Measurements from ENCODE around the gene MAP4. TPM values are rescaled to one million over a fixed set of nuclear protein-coding genes. Genes with fewer than 3 reads are reported as not detected.
A peak's percentile ranks its signal among the peaks of the same experiment; 100 is the strongest.

Gene MAP4
- polyA plus RNA-seq, 2 of the 4 experiments (the other 2 are of a cell fraction): 77.7 to 98.5 TPM

- FAIRE-seq: no peak
- TF ChIP-seq MYC (IDR thresholded peaks at IDR 0.05; ENCODE audit: borderline replicate concordance, low read length) (no peak), GATA3 (IDR thresholded peaks at IDR 0.05; ENCODE audit: borderline replicate concordance) (no peak), JUNB (IDR thresholded peaks at IDR 0.05) (no peak), CBX8 (IDR thresholded peaks at IDR 0.05) (no peak), ZC3H11A (IDR thresholded peaks at IDR 0.05) (no peak), EHF (CRISPR knock-in tag; IDR thresholded peaks at IDR 0.05) (no peak), KDM1A (IDR thresholded peaks at IDR 0.05; ENCODE audit: low read depth) (no peak), HEYL (CRISPR knock-in tag; IDR thresholded peaks at IDR 0.05) (no peak), TFCP2L1 (CRISPR knock-in tag; IDR thresholded peaks at IDR 0.05) (no peak), CBX2 (IDR thresholded peaks at IDR 0.05; ENCODE audit: borderline replicate concordance, low read depth) (no peak), MAZ (IDR thresholded peaks at IDR 0.05; ENCODE audit: borderline replicate concordance, low read depth, low read length) (no peak), ZNF302 (CRISPR knock-in tag; IDR thresholded peaks at IDR 0.05) (no peak), E2F6 (IDR thresholded peaks at IDR 0.05; ENCODE audit: borderline replicate concordance, low read depth) (no peak), RFX5 (IDR thresholded peaks at IDR 0.05) (no peak), MAFK (IDR thresholded peaks at IDR 0.05; ENCODE audit: partially characterized antibody) (no peak), CHD4 (IDR thresholded peaks at IDR 0.05; ENCODE audit: borderline replicate concordance) (no peak), FOSB (CRISPR knock-in tag; IDR thresholded peaks at IDR 0.05) (no peak), TP53 (CRISPR knock-in tag; IDR thresholded peaks at IDR 0.05) (no peak), HOXB13 (CRISPR knock-in tag; IDR thresholded peaks at IDR 0.05; ENCODE audit: low read depth) (no peak)
These were observed 202.6 kb downstream of the MAP4 start for GRCh38 chr3:47813551-47814177.

GRCh38 chr3:47804577-47804976 lies 211.6 kb downstream of the MAP4 start:
- DNase-seq (ENCODE audit: low read depth in 1 of 2, low spot score in 1 of 2): no peak
- CTCF ChIA-PET: interaction anchor here (0.7 to 1.5 kb wide), 4 partner anchors 12 to 383 kb away, joined by 3 to 5 read pairs (median 4); no protein-coding TSS in a partner anchor

More at GRCh38 chr3:47813551-47814177, 202.6 kb downstream of the MAP4 start:
- no peaks in the 10 kb centered on the region for H3K4me1 ChIP-seq
- H3K9me3 ChIP-seq: no peaks in the 10 kb centered on the region
- ATAC-seq: no peak
- no peak overlapping the region for H3K4me2 ChIP-seq
- POLR2A ChIA-PET: no interaction called here
- no peak overlapping the region for H3K27ac ChIP-seq
- no peak overlapping the region for H3K4me3 ChIP-seq
- DNase-seq (ENCODE audit: low read depth in 1 of 2, low spot score in 1 of 2): no peak
- CTCF ChIA-PET: interaction anchor here (0.7 to 5.6 kb wide), 3 partner anchors 11 to 356 kb away, joined by 3 to 33 read pairs (median 3); no protein-coding TSS in a partner anchor
- 80% methylated on average over 8 of the region's 8 CpGs for WGBS (ENCODE audit: missing lambda C conversion rate)

More at GRCh38 chr3:47804577-47804976, 211.6 kb downstream of the MAP4 start:
- no peak for TF ChIP-seq NFE2L2 (conservative IDR thresholded peaks at IDR 0.05; ENCODE audit: low read length)
- TF ChIP-seq RNF2 (IDR thresholded peaks at IDR 0.05; ENCODE audit: borderline replicate concordance, low read depth): no peak
- TF ChIP-seq CHD4 (IDR thresholded peaks at IDR 0.05; ENCODE audit: borderline replicate concordance): no peak
- TF ChIP-seq REST (IDR thresholded peaks at IDR 0.05): no peak
- no peak for TF ChIP-seq POLR2AphosphoS2 (conservative IDR thresholded peaks at IDR 0.05; ENCODE audit: low read length)
- TF ChIP-seq CBX2 (IDR thresholded peaks at IDR 0.05; ENCODE audit: borderline replicate concordance, low read depth): no peak
- TF ChIP-seq MAZ (IDR thresholded peaks at IDR 0.05; ENCODE audit: borderline replicate concordance, low read depth, low read length): no peak
- no peak for TF ChIP-seq FOXS1 (CRISPR knock-in tag; IDR thresholded peaks at IDR 0.05)
- no peak for TF ChIP-seq RFX5 (IDR thresholded peaks at IDR 0.05)
- TF ChIP-seq KDM5A (IDR thresholded peaks at IDR 0.05): no peak
- TF ChIP-seq ESRRA (IDR thresholded peaks at IDR 0.05; ENCODE audit: borderline replicate concordance, low read length): no peak
- TF ChIP-seq CBX8 (IDR thresholded peaks at IDR 0.05): no peak
- TF ChIP-seq EHMT2 (IDR thresholded peaks at IDR 0.05; ENCODE audit: low read depth): no peak
- TF ChIP-seq PBX3 (IDR thresholded peaks at IDR 0.05): no peak
- no peak for TF ChIP-seq NPAS2 (CRISPR knock-in tag; IDR thresholded peaks at IDR 0.05; ENCODE audit: borderline replicate concordance)
- TF ChIP-seq HDAC2 (IDR thresholded peaks at IDR 0.05): no peak
- no peak for TF ChIP-seq RAD21 (conservative IDR thresholded peaks at IDR 0.05 in 1 of 2, IDR thresholded peaks at IDR 0.05 in 1 of 2)
- POLR2A ChIA-PET: interaction anchor here (1.1 kb wide), 1 partner anchor 13 kb away, joined by 3 read pairs; no protein-coding TSS in a partner anchor
- no peak for ATAC-seq
- WGBS (ENCODE audit: missing lambda C conversion rate): 93% methylated on average over 1 of the region's 1 CpG
- FAIRE-seq: no peak
- no peaks in the 10 kb centered on the region for H3K9me3 ChIP-seq
- H3K4me2 ChIP-seq: peak overlapping the region; percentile 92; the same call in 2 of the 3 replicates
- no peak overlapping the region for H3K27ac ChIP-seq
- no peak overlapping the region for H3K4me3 ChIP-seq
- peaks cover 12% of the 10 kb centered on the region; the same call in 2 of the 3 replicates for H3K4me1 ChIP-seq

Data from A549 (cell line).